NOMO-1 treated with DMSO at 0.1 percent for 48 hours (cell line): Measurements from ENCODE around the gene TRIM49C.
"Not testable (repeated sequence)": the region's sequence is repeated elsewhere in the genome, so short reads cannot be mapped to it uniquely, and the experiment has no call there.

Experiments used
- DNase-seq: peaks from one replicate; lab custom pipeline; 2025; ENCODE audit not compliant: unreplicated experiment; lab: John Stamatoyannopoulos, UW

Gene TRIM49C, protein sequence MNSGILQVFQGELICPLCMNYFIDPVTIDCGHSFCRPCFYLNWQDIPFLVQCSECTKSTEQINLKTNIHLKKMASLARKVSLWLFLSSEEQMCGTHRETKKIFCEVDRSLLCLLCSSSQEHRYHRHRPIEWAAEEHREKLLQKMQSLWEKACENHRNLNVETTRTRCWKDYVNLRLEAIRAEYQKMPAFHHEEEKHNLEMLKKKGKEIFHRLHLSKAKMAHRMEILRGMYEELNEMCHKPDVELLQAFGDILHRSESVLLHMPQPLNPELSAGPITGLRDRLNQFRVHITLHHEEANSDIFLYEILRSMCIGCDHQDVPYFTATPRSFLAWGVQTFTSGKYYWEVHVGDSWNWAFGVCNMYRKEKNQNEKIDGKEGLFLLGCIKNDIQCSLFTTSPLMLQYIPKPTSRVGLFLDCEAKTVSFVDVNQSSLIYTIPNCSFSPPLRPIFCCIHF

DNA sequence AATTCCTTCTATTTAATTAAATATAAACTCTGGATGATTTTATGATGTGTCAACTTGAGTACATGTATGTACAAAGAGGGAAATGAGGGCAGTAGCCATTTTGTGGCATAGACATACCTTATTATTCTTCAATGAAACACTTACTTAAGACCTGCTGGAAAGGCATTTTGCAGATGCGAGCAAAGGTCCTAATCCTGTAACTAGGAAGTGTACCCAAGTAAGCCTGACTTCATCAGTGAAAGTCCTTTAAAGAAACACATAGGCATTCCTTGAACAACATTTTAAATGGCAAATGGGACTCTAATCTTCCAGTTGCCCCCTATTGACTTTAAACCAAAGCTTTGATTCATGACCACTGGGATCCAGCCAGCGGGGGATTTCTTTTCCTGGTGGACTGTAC lies at the start of gene TRIM49C:
Gene TRIM49C (plus strand): TSS at position 301 of the 400 bp plus-strand sequence. CDS start 4,106 bp downstream, outside the sequence.
- DNase-seq: not testable (repeated sequence)

DNA sequence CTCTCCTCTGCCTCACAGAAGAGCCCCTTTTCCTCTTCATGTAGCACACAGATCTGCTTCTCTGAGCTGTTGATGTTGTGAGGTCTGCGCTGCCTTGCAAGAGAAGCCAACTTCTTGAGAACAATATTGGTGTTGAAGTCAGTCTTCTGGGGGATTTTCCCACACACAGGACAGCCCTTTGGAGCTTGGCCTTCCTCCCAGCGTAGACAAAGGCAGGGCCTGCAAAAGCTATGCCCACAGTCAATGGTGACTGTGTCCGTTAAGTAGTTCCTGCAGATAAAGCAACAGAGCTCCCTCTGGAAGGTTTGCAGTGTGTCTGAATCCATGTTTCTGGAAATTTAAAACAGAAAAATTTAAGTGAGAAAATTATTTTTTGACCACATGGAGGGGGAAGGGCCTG lies 6.7 kb upstream of the TRIM49C start:
- DNase-seq: not testable (repeated sequence)

DNA sequence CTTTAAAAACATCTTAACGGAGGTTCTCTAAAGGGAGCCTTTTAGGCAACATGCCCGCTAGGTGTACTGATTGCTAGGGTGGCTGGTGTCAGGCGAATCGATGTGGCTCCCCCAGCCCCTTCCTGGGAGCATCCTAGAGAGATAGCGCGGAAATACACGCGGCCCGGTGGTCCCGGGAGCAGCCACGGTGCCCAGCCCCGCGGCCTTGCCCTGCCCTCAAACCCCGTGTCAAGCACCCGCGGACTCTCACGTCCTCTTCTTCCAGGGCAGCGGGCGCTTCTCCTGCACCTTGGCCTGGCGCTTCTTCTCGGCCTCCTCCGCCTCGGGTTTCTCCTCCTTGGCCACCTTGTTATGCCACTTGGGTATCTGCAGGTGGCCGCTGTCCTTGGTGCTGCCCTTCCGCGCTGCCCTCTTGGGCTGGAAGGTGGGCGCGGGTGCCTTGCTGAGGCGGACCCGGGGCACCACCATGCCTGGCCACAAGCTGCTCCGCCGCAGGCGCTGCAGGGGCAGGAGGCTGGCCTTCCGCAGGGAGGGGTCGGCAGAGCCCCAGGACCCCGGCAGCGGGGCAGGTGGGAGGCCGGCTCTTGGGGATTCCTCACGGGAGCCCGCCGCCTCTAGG lies 20.8 kb downstream of the TRIM49C start:
- DNase-seq: not testable (repeated sequence)

DNA sequence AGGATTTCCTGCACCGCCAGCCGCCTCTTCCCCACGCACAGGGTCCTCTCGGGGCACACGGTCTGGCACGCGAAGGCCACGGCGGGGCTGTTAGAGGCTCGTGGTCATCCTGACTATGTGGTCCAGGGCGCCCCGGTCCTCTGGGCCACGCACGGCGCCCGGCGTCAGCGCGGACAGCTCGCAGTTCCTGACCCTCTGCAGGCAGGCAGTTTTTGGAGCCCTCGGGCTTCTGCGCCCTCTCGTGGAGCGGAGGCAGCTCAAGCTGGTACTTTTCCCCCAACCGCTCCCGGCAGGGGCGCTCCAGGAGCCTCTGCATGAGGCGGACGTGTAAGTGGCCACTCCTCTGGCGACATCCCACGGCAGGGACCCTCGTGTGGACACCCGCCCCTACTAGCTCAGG lies 21.4 kb downstream of the TRIM49C start:
- not testable (repeated sequence) for DNase-seq

DNA sequence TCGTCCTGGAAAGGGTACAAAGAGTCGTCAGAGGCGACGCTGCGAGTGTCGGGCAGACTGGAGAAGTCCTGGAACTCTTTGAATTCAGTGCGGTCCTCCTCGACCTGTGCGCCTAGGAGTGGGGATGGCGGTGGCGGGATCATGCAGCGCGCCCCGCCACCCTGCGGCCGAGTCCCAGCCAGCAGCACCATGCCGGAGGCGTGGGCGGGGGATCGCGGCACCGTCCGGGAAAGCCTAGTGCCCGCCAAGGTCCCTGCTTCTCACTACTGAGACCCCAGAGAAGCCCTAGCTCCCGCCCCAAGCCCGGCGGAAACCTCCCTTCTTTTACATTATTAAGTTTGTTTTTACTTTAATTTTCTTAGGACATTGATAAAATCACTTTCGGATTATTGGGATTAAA lies 22.6 kb downstream of the TRIM49C start:
- DNase-seq: not testable (repeated sequence)

DNA sequence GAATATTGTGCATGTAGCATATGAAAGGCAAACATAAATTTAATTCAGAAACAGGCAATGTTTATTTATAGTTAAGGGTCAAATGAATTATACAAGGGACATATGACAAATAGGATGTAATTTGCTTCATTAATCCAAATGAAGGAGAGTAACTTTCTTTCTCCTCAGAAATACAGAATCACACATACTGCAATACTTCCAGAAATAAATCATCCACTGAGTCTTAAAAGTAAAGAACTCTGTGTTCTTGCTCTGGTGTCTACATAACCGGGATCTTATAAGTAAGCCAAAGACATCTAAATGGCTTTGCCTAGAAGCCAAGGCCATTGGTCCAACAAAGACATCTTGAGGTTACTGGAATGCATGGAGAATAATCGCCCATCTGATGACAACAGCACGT lies 54.7 kb downstream of the TRIM49C start, which contains the start of gene UBTFL1:
Gene UBTFL1 (plus strand): TSS at position 301 of the 400 bp plus-strand sequence. CDS start 0 bp downstream, at position 301.
- DNase-seq: not testable (repeated sequence)

DNA sequence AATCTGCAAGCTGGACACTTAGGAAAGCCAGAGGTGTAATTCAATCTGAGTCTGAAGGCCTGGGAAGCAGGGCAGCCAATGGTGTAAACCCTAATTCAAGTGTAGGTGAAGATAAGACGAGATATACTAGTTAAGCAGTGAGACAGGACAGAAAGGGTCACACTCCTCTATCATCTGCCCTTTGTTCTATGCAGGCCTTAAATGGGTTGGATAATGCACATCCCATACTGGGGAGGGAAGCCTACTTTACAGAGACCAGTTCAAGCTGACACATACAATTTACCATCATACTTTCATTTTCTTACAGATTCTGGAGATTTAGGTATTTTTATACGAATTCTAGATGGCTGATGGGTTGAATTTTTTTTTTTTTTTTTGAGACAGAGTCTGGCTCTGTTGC lies 57.8 kb downstream of the TRIM49C start:
- DNase-seq: not testable (repeated sequence)
